ENCODE results near the gene ZNRF2.
"Not testable (repeated sequence)": the region's sequence is repeated elsewhere in the genome, so short reads cannot be mapped to it uniquely, and the experiment has no call there.

The ZNRF2 gene

DNA sequence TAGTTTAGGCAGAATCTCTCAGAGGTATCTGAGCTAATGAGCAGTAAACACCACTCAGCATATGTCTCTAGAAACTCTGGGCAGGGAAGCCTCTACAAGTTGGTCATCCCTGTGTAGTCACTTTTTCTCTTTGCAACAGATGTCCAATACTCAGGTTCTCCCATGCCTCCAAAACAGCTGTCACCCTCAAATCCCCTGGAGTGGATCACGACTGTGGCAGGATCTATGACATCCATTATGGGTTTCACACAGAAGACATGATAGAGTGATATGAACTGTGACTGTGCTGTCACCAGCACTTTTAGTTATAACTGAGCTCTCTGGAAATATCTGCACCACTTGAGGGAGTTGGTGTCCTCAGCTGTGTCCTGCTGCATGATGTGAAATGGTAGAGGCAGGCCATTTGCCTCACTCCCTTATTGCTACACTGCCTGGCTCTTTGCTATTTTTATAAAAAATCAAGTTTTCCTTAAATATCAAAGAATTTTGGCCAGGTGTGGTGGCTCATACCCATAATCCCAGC lies 24.1 kb upstream of the ZNRF2 start:
- no peak for DNase-seq (ENCODE audit: low read depth)
- no peak overlapping the region for H3K4me3 ChIP-seq (ENCODE audit: low read length)
- TF ChIP-seq, protein P1, sequence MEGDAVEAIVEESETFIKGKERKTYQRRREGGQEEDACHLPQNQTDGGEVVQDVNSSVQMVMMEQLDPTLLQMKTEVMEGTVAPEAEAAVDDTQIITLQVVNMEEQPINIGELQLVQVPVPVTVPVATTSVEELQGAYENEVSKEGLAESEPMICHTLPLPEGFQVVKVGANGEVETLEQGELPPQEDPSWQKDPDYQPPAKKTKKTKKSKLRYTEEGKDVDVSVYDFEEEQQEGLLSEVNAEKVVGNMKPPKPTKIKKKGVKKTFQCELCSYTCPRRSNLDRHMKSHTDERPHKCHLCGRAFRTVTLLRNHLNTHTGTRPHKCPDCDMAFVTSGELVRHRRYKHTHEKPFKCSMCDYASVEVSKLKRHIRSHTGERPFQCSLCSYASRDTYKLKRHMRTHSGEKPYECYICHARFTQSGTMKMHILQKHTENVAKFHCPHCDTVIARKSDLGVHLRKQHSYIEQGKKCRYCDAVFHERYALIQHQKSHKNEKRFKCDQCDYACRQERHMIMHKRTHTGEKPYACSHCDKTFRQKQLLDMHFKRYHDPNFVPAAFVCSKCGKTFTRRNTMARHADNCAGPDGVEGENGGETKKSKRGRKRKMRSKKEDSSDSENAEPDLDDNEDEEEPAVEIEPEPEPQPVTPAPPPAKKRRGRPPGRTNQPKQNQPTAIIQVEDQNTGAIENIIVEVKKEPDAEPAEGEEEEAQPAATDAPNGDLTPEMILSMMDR (conservative IDR thresholded peaks at IDR 0.05; ENCODE audit: low read depth, low read length), result no peak

- no peak for DNase-seq (ENCODE audit: low read depth)
- TF ChIP-seq, protein P1 (conservative IDR thresholded peaks at IDR 0.05; ENCODE audit: low read depth, low read length), result no peak
- no peak overlapping the region for H3K4me3 ChIP-seq (ENCODE audit: low read length)
Measured at GRCh38 chr7:30263090-30263710, 21.2 kb upstream of the ZNRF2 start.

DNA sequence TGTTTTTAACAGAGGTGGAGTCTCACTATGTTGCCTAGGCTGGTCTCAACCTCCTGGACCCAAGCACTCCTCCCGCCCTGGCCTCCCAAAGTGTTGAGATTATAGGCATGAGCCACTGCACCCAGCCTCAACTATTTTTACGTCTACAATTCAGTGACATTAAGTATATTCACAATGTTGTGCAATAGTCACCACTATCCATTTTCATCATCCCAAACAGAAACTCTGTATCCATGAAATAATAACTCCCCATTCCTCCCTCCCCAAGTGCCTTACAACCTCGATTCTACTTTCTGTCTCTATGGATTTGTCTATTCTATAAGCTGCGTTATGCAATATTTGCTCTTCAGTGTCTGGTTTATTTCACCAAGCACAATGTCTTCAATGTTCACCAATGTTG lies 20.3 kb upstream of the ZNRF2 start:
- DNase-seq (ENCODE audit: low read depth), result no peak
- H3K4me3 ChIP-seq (ENCODE audit: low read length), result no peak overlapping the region
- TF ChIP-seq, protein P1 (conservative IDR thresholded peaks at IDR 0.05; ENCODE audit: low read depth, low read length), result no peak

- not testable (repeated sequence) for DNase-seq (ENCODE audit: low read depth); H3K4me3 ChIP-seq (ENCODE audit: low read length)
Measured at GRCh38 chr7:30265189-30265588, 19.2 kb upstream of the ZNRF2 start.

DNA sequence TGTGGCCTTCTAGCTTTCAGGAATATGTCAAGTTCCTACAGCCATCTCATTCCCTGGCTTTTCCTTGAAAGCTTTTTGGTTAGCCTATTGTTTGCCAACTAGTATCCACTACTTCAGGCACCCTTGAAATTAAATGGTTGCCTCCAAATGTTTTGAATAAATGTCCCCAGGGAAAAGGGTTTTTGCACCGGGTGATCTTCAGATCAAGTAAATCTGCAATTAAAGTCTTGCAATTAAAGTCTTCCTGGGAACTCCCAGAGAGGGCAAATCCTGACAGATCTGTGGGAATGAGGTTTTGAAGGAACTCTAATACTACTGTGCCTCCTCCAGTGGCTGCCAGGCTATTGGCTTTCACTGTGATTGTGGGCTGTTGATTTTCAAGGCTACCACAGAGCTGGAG lies 17.7 kb upstream of the ZNRF2 start:
- TF ChIP-seq, protein P1 (conservative IDR thresholded peaks at IDR 0.05; ENCODE audit: low read depth, low read length), result no peak
- no peak overlapping the region for H3K4me3 ChIP-seq (ENCODE audit: low read length)
- no peak for DNase-seq (ENCODE audit: low read depth)

DNA sequence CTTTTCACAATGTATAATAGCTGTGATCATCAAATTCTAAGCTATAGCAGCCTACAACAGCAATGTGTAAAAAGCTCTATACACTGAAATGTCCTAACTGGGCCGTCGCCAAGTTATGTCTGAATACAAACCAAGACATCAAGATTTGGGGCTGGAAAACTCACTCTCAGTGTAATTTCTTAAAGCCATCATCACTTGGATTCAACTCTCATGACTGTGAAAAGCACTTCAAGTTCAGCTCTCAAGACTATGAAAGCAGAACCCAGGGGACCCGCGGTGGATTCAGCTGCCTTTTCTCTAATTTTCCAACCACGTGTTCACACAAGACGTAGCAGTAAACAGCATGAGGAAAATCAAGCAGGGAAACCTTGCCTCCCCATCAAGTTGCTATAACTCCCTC lies 15.8 kb upstream of the ZNRF2 start:
- H3K4me3 ChIP-seq (ENCODE audit: low read length), result no peak overlapping the region
- TF ChIP-seq, protein P1 (conservative IDR thresholded peaks at IDR 0.05; ENCODE audit: low read depth, low read length), result no peak
- no peak for DNase-seq (ENCODE audit: low read depth)

- H3K4me3 ChIP-seq (ENCODE audit: low read length), result no peak overlapping the region
- TF ChIP-seq, protein P1 (conservative IDR thresholded peaks at IDR 0.05; ENCODE audit: low read depth, low read length), result no peak
- no peak for DNase-seq (ENCODE audit: low read depth)
Measured at GRCh38 chr7:30269490-30269889, 14.9 kb upstream of the ZNRF2 start.

Data from retinal pigment epithelial cell (primary cell).